GM20431 (cell line): ENCODE data around the gene AGER.
"Not testable (repeated sequence)": the region's sequence is repeated elsewhere in the genome, so short reads cannot be mapped to it uniquely, and the experiment has no call there.

Source experiments
- in situ Hi-C: fragments of 300-500 bp; cut with MseI, MboI; formaldehyde crosslinking; loops from one replicate; pipeline ENCODE4 v1.15.0; 2020; ENCODE audit warnings: low sequenced_read_pairs; ENCODE audit not compliant: unreplicated experiment

The AGER gene

DNA sequence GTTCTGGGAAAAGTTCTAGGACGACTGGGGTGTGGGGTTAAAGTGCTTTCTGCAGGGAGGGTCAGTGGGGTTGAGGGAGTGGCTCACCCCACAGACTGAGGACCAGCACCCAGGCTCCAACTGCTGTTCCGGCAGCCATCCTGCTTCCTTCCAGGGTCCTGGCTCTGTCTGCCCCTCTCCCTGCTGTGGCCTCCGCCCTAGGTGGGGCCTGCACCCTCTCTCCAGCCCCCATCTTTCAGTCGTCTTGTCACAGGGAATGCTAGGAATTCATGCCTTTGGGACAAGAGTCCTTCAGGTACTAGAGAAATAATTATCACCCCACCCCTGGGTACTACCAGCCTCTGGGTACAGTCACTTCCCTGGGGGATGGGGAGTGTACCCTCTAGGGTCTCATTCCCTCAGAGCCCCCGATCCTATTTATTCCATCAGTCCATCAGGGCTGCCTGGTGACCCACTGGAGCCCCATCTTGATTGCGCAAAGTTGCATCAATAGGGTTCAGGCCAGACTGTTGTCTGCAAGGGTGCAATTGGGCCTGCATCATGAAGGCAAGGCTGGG, at the start of gene AGER:
AGER (minus strand) TSS at position 170 of the 557 bp plus-strand sequence; CDS start at position 139, 31 bp downstream.
- in situ Hi-C loops: no loop called here

DNA sequence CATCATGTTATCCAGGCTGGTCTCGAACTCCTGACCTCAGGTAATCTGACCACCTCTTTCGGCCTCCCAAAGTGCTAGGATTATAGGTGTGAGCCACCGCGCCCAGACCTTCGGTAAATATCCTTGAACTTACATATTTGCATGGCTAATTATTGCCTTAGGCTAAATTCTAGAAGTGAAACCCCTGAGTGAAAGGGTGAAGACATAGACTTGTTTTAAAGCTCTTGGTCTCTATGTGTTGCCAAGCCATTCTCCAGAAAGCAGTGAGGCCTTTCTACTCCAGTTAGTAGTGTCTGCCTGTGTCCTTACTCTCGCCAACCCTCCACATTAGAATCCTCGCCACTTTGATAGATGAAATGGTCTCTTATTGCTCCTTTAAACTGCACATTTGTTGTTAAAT, 42.4 kb upstream of the AGER start:
- in situ Hi-C loops: no loop called here

DNA sequence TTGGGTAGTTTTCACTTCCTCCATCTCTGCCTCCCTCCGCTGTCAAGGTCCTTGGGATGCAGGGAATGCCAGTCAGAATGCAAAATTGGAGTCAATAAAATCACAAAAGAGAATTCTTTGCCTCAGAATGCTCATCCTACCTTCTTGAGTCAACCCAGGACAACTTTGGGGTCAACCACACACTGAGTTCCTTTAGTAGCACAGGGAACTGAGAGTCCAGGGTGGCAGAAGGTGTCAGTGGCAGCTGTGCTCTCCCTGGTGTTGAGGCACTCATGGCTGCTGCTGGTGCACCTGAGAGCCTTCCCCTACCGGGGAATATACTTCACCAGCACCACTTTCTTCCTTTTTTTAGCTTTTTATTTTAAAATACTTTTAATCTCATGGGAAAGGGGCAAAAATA, 40.6 kb upstream of the AGER start:
- in situ Hi-C loops: no loop called here

DNA sequence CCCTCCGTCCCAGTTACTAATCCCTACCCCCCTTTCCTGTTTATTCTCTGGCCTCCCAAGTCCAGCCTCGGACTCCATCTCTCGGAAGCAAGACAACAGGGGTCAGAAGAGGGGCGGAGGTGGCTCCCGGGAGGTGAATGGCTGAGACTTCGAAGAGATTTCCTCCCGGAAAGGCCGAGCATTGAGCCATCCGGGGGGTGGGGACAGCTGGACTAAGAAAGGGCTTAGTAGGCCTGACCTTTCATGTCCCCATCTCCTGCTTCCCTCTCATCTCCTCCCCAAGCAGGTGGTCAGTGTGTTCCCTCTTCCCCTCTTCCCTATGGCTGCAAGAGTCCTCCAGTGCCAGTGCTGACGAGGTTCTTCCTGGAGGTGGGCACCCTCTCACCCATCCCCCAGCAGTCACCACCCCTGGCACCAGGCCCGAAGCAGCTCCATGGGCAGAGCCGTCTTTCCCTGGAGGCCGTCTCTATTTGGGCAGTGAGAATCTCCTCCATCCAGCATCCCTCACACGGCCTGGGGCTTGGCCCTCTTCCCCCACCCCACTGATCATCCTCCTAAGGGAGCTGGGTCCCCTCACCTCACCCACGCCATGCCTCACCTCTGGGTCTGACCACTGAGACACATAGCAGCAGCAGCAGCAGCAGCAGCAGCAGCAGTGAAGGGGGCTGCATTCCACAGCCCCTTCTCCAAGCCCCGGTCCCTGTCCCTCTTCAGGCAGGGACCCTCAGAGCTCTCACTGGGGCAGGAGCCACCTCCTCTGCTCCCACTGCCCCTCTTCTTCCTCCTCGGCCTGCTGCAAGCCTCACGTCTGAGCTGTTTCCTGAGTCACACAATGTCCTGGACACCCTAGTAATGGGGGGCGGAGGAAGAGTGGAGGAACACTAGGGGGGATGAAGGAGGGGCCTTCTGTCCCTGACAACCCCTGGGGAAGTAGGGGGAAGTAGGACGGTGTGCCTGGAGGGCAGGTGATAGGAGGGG, 39.5 kb upstream of the AGER start, which contains the start of gene NOTCH4:
NOTCH4 (minus strand) TSS at position 810 of the 978 bp plus-strand sequence; CDS start at position 671, 139 bp downstream.
- in situ Hi-C loops: no loop called here

DNA sequence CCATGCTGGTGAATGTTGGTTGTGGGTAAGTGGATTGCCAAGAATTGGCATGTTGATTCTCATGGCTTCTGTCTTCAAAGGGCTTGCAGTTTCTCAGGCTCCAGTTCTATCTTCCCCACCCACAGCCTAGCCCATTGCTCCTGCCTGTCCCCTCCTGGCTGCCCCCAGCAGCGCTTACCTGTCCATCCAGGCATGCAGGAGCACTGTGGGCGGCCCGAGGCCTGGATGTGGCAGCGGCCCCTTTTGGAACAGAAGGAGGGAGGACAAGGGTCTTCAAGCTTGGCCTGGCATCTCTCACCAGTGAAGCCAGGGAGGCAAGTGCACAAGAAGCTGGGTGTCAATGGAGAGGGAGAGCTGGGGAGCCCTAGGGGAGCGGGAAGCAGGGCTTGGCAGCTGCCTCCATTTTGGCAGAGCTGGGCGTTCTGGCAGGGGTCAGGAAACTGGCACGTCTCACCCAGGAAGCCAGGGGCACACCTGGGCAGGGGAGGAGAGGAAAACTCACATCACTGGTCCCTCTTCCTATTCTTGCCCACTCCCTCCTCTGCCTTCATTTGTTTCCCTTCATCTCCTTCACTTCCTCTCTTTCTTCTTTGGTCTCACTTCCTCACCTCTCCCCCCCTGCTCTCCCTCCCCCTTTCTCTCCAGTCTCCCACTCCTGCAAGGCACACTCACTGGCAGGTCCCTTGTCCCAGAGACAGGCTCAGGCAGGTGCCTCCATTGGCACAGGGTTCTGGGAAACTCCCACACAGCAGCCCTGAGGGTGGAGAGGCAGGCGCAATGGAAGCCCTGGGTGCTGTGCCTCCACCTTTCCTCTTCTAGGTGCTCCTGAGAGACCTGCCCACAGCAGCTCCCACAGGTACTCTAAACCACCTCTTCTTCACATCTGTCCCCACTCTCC, 38.5 kb upstream of the AGER start:
- in situ Hi-C loops: no loop called here

DNA sequence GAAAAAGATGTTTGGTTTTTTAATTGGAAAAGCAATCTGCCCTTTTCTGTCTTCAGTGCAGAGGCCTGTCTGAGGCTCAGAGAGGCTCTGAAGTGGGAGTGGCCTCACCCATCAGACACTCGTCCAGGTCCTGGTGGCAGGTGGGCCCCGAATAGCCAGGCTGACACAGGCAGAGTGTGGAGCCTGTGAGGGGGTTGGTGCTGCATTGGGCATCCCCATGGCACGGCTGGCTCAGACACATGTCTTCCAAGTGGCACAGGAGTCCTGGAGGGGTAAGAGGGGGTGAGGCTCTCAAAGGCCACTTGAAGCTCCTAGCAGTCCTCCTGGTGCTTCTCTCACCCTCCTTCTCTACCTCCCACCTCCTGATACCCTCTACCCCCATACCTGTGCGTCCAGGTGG, 36.0 kb upstream of the AGER start:
- in situ Hi-C loops: no loop called here

DNA sequence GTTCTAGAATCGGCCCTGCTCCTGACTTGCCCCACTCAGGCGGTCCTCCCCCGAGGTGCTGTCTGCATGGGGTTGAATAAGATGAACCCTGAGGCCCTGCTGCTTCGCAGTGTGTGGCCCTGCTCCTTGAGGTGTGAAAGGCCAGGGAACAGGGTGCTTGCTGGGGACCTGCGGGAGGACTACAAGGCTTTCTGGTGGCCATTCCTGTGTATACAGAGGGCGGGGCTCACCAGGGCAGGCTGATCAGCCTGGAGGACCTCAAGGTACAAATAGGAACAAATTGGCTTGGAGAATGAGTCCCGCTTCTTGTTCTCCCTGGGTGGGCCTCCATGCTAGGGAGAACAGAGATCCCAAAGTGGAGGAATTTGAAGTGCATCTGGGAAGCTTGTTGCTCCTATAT, 34.1 kb upstream of the AGER start:
- in situ Hi-C loops: no loop called here

DNA sequence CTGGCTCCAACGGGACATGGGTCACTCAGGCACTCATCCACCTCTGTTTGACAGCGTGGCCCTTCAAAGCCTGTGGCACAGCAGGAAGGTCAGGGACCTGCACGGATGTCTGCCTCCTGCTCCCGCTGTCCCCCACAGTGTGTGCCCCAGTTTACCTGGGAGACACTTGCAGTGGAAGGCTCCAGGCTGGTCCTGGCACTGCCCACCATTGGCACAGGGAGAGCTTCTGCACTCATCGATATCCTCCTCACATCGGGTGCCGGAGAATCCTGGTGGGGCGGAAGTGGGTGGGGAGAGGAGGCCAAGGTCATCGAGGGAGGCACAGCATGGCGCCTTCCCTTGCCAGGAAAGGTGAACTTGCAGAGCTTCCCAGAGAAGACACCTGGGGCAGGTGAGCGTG, 32.9 kb upstream of the AGER start:
- in situ Hi-C loops: no loop called here

DNA sequence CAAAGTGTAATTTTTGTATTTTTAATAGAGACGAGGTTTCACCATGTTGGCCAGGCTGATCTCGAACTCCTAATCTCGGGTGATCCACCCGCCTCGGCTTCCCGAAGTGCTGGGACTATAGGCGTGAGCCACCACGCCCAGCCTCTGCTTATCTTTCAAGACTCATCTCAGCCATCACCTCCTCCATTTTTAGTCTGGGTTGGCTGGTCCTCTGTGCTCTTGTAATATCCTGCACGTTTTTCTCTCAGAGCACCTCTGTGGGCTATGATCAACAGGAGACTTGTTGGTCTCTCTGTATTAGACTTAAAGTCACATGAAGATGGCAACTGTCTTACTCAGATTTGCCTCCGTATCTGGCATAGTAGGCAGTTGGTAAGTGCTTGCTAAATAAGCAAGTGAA, 32.2 kb upstream of the AGER start:
- in situ Hi-C loops: no loop called here

DNA sequence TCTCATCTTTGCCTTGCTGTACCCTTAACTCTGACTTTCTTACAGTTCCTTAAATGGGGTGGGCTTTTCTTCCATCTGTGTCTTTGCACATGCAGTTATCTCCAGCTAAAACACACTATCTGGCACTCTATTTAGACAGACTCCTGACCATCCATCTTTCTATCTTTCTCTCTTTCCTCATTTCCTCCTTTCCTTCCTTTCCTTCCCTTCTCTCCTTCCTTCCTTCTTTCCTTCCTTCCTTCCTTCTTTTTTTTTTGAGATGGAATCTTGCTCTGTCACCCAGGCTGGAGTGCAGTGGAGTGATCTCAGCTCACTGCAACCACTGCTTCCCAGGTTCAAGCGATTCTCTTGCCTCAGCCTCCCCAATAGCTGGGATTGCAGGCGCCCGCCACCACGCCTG, 31.6 kb upstream of the AGER start:
- in situ Hi-C loops: no loop called here

DNA sequence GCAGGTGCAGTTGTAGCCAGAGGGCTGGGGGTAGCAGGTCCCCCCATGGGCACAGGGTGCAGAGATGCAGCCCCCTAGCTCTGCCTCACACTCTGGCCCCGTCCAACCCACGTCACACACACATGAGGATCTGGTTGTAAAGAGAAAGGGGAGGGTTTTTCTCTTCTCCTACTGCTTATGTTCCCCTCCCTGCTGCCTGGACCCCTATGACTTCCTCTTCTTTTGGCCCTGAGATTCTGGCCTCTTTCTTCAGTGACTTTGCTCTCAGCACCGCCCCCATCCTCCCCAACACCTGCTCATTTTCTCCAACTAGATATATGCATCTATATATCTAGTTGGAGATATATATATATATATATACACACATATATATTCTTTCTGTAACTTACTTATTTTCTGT, 30.1 kb upstream of the AGER start:
- in situ Hi-C loops: no loop called here

DNA sequence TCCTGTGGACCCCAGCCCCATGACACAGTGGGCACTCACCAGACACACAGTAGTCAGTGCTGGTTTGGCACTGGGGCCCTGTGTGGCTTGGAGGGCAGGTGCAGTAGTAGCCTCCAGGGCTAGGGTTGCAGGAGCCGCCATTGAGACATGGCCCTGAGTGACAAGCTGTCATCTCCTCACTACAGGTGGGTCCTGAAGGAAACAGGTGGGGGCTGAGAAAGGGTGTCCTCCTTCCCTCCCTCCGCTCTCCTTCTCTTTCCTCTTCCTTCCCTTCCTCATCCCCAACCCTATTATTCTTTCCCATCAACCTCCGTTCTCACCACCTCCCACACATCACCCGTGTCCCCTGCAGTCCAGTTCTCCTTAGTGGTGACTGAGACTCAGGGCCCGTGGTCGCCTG, 29.6 kb upstream of the AGER start:
- in situ Hi-C loops: no loop called here

DNA sequence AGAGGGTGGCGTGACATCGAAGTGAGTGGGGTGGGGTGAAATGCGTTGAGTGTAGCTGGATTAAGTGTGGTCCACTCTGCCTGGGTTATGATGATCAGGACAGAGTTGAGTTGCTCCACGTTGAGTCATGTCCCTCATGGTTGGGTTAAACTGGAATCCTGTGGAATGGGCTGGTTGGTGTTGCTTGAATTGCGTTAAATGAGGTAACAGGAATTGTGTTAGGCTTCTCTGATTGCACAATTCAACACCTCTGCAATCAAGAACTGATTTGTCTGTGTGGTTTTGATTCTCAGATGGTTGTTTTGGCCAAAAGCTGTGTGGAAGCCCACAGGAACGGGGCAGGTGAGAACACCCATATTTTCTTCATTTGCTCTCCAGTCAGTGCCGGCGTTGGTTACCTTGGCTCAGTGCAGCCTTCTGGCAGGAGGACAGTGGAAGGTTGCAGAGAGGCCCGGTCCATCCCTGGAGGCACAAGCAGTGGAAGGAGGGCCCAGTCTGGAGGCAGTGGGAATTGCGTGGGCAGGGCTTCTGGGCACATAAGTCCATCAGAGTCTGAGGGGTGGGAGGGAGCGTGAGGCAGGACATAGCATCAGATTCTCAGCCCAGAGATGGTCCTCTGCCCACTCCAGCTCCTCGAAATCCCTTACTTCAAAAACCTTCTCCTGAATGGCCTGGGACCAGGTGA, 28.2 kb upstream of the AGER start:
- in situ Hi-C loops: no loop called here

DNA sequence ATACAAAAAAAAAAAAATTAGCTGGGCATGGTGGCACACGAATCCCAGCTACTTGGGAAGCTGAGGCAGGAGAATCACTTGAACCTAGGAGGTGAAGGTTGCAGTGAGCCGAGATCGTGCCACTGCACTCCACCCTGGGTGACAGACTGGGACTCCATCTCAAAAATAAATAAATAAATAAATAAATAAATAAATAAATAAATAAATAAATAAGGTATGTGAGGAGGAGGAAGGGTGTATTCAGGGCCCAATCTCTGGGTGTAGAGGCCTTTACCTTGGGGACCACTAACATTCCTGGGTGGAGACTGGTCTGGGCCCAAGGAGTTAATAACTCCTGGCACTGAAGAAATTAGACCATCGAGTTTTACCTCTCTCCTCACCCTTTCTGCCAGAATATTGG, 27.4 kb upstream of the AGER start:
- in situ Hi-C loops: not testable (repeated sequence)

DNA sequence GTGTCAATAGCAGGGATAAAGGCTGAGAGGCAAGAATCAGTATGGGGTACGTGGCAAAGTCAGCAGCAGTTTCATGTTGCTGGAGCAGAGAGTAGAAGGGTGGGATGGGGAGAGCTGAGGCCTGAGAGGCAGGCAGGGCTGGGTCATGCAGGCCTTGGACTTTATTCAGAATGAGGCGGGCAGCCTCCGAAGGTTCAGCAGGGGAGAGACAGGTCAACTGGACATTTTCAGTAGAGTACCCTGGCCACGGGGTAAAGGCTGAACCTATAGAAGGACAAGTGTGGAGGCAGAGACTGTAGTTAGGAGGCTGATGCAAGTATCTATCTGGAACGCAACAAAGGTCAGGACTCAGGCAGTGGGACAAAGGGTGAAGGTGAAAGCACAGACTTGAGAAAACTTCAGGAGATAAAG, 26.1 kb upstream of the AGER start:
- in situ Hi-C loops: no loop called here

DNA sequence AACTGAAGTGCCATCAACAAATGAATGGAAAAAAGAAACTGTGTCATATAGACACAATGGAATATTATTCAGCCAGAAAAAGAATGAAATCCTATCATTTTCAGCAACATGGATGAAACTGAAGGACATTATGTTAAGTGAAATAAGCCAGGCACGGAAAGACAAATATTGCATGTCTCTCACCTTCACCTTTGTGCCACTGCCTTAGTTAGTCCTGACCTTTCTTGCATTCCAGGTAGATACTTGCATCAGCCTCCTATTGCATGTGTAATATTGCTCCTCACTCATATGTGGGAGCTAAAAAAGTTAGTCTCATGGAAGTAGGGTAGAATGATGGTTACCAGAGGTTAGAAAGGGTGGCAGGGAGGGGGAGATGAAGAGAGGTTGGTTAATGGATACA, 24.9 kb upstream of the AGER start:
- in situ Hi-C loops: no loop called here

DNA sequence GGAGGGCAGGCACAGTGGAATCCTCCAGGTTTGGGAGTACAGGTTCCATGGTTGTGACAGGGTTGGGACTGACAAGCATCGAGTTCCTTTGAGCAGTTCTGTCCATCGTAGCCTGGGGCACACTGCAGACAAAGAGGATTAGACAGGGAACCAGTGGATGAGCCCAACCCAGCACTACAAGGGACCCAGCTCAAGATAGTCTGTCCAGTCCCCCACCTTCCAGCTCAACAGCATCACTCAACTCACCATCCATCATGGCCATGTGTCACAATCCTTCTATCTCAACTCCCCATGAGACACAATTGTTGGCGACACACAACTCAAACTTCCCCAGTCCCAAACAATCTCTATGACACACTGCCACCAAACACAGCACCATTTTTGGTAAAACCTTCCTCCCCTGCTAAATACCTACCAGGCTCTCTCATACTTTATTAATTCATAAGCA, 20.2 kb upstream of the AGER start:
- in situ Hi-C loops: no loop called here

DNA sequence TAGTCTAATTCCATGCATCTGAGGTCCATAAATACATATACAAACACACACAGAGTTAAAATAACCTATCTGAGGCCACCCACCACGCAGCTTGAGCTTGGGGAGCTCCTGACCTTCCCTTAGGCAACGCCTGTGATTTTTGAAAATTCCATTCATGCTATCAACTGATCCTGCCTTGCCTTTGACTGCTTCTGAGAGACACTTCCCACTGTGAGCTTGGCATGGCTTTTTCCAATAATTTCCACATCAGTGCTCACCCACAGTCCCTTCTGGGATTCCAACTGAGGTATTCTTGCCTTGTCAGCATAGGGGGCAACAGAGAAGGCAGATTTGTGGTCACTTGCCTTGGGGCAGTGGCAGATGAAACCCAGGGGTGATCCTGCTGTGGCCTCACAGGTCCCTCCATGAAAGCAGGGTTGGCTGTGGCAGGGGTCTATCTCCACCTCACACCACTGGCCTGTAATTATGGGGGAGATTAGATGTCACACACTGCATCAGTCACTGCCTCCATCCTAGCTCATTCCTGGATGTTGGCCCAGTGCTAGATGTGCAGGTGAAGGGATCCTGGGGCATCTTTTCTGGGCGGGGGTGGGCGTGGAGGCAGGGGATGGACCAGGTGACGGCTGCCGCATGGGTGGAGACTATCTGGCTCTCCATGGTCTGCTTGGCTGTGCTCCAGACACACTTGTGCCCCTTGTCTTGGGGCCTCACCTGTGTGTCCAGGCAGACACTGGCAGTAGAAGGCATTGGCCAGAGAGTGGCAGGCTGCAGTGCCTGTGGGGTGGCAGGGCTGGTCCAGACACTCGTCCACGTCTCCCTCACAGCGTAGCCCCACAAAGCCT, 19.6 kb upstream of the AGER start:
- in situ Hi-C loops: no loop called here

DNA sequence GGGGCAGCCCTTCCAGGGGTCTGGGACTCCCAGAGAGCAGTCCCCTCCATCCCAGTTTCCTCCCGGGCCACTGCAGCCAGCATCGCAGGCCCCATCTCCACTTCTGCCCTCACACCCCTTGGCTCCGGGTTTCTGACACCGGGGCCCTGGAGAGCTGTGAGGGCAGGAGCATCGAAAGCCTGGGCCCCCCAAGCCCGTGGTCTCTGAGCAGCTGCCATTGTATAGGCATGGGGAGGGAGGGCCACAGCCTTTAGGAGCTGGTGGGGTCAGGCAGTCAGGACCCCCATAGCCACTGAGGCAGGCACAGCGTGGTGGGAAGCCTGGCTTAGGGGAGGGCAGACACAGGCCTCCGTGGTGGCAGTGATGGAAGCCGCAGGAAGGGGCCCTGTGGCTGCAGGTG, 18.1 kb upstream of the AGER start:
- in situ Hi-C loops: no loop called here
